GM18502 (cell line): Measurements from ENCODE around the gene CABYR.
"Not testable (repeated sequence)": the region's sequence is repeated elsewhere in the genome, so short reads cannot be mapped to it uniquely, and the experiment has no call there.

Experiments
- ATAC-seq: cut with Tn5 transposase; IDR thresholded peaks from one replicate; pipeline ENCODE4 v1.9.1; 2021; ENCODE audit warnings: mild to moderate bottlenecking; ENCODE audit not compliant: unreplicated experiment, poor library complexity

The CABYR gene

GRCh38 chr18:24127735-24128134 lies 11.1 kb upstream of the CABYR start:
- ATAC-seq, result no peak

GRCh38 chr18:24128700-24129099 lies 10.2 kb upstream of the CABYR start:
- no peak for ATAC-seq

- no peak for ATAC-seq
Observed at GRCh38 chr18:24130494-24130893, 8.4 kb upstream of the CABYR start.

GRCh38 chr18:24136967-24137373 lies 1.9 kb upstream of the CABYR start:
- no peak for ATAC-seq

GRCh38 chr18:24138409-24138788 lies 463 bp upstream of the CABYR start:
- ATAC-seq, result peak; percentile 18

- ATAC-seq, result no peak
Observed at GRCh38 chr18:24140697-24141096, 1.8 kb downstream of the CABYR start.

- no peak for ATAC-seq
Observed at GRCh38 chr18:24142376-24142775, 3.5 kb downstream of the CABYR start.

- not testable (repeated sequence) for ATAC-seq
Observed at GRCh38 chr18:24149591-24149990, 10.7 kb downstream of the CABYR start.

GRCh38 chr18:24153397-24153796 lies 14.5 kb downstream of the CABYR start:
- ATAC-seq, result no peak

GRCh38 chr18:24157855-24158254 lies 19.0 kb downstream of the CABYR start:
- ATAC-seq, result no peak

GRCh38 chr18:24160086-24160485 lies 21.2 kb downstream of the CABYR start:
- no peak for ATAC-seq

- no peak for ATAC-seq
Observed at GRCh38 chr18:24161304-24161703, 22.4 kb downstream of the CABYR start.

GRCh38 chr18:24168496-24168895 lies 29.6 kb downstream of the CABYR start:
- ATAC-seq, result no peak

- no peak for ATAC-seq
Observed at GRCh38 chr18:24170360-24170759, 31.5 kb downstream of the CABYR start.

- no peak for ATAC-seq
Observed at GRCh38 chr18:24173997-24174396, 35.1 kb downstream of the CABYR start.

- ATAC-seq, result peak; percentile 97
Observed at GRCh38 chr18:24176727-24177416, 38.0 kb downstream of the CABYR start.

- ATAC-seq, result no peak
Observed at GRCh38 chr18:24177499-24178133, 38.8 kb downstream of the CABYR start.

GRCh38 chr18:24180048-24180447 lies 41.2 kb downstream of the CABYR start:
- no peak for ATAC-seq

- no peak for ATAC-seq
Observed at GRCh38 chr18:24181806-24182205, 42.9 kb downstream of the CABYR start.

- ATAC-seq, result no peak
Observed at GRCh38 chr18:24185805-24186204, 46.9 kb downstream of the CABYR start.

GRCh38 chr18:24187049-24187448 lies 48.2 kb downstream of the CABYR start:
- peak; percentile 73 for ATAC-seq

GRCh38 chr18:24187689-24188088 lies 48.8 kb downstream of the CABYR start:
- no peak for ATAC-seq
